Measurements from ENCODE around the gene C1orf141. TPM values are rescaled to one million over a fixed set of nuclear protein-coding genes. Genes with fewer than 3 reads are reported as not detected.
"Not testable (repeated sequence)": the region's sequence is repeated elsewhere in the genome, so short reads cannot be mapped to it uniquely, and the experiment has no call there.

The C1orf141 gene
- total RNA-seq, 1 donor from 2014 or later, result not detected

- intact Hi-C loops (cut with DNase I), result no loop called here
- no peak for DNase-seq
- ATAC-seq, result no peak
- Histone ChIP-seq H3K27ac (no peak overlapping the region), H3K4me3 (no peak overlapping the region), H3K9me3 (no peaks in the 10 kb centered on the region), H3K4me1 (no peaks in the 10 kb centered on the region), H3K27me3 (no peaks in the 10 kb centered on the region), H3K36me3 (no peaks in the 10 kb centered on the region)
- no peak for TF ChIP-seq CTCF (IDR thresholded peaks at IDR 0.05)
Observed at GRCh38 chr1:67085326-67085725, 49.4 kb downstream of the C1orf141 start.

GRCh38 chr1:67084765-67085318 is 49.9 kb downstream of the C1orf141 start:
- ATAC-seq, result no peak
- Histone ChIP-seq H3K4me3 (no peak overlapping the region), H3K9me3 (no peaks in the 10 kb centered on the region), H3K4me1 (no peaks in the 10 kb centered on the region), H3K27me3 (no peaks in the 10 kb centered on the region), H3K36me3 (no peaks in the 10 kb centered on the region), H3K27ac (no peak overlapping the region)
- no peak for TF ChIP-seq CTCF (IDR thresholded peaks at IDR 0.05)
- intact Hi-C loops (cut with DNase I), result no loop called here
- DNase-seq, result no peak

- ATAC-seq, result no peak
- Histone ChIP-seq H3K36me3 (no peaks in the 10 kb centered on the region), H3K9me3 (no peaks in the 10 kb centered on the region), H3K27ac (no peak overlapping the region), H3K27me3 (no peaks in the 10 kb centered on the region), H3K4me1 (no peaks in the 10 kb centered on the region), H3K4me3 (no peak overlapping the region)
- no peak for DNase-seq
- TF ChIP-seq CTCF (IDR thresholded peaks at IDR 0.05), result no peak
- intact Hi-C loops (cut with DNase I), result no loop called here
Observed at GRCh38 chr1:67078291-67078690, 56.5 kb downstream of the C1orf141 start.

DNA sequence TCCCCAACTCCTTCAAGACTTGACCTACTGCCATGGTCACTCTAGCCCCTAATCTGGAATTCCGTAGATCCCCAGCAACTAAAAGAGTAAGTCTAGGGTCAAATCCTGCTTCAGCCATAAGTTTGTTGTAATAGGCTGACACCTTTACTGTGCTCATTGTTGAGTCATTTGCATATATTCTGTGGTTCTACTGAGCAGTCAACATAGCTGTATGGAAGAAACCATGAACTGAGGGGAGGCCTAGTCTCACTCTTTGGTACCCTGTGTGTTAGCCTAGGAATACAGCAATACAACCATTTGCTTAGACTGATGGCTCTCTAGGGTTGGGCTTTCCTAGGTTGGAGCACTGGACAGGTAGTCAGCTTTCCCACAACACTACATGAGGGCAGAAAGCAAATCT is 57.2 kb downstream of the C1orf141 start:
- no peak overlapping the region for H3K4me3 ChIP-seq
- DNase-seq (no peak), ATAC-seq (no peak)
- H3K4me1 ChIP-seq, result no peaks in the 10 kb centered on the region
- intact Hi-C loops (cut with DNase I), result no loop called here
- H3K9me3 ChIP-seq, result no peaks in the 10 kb centered on the region
- H3K27ac ChIP-seq, result no peak overlapping the region
- H3K27me3 ChIP-seq, result no peaks in the 10 kb centered on the region
- no peaks in the 10 kb centered on the region for H3K36me3 ChIP-seq
- TF ChIP-seq CTCF (IDR thresholded peaks at IDR 0.05), result no peak

DNA sequence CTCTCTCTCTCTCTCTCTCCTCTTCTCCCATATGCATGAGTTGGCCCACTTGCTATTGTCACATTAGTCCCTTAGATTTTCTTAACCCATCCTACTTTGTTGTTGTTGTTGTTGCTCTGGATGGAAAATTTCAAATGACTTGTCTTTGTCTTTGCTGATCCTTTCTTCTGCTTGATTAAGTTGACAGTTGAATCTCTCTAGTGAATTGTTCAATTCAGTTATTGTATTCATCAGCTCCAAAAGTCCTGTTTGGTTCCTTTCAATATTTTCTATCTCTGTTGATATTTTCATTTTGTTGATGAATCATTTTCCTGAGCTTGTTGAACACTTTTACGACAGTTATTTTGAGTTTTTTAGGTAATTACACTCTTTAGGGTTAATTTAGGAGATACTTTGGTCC is 62.0 kb downstream of the C1orf141 start:
- no peak overlapping the region for H3K27ac ChIP-seq
- H3K4me3 ChIP-seq, result no peak overlapping the region
- intact Hi-C loops (cut with DNase I), result no loop called here
- no peak for DNase-seq
- TF ChIP-seq CTCF (IDR thresholded peaks at IDR 0.05), result no peak
- no peaks in the 10 kb centered on the region for H3K36me3 ChIP-seq
- ATAC-seq, result no peak
- H3K4me1 ChIP-seq, result no peaks in the 10 kb centered on the region
- no peaks in the 10 kb centered on the region for H3K27me3 ChIP-seq
- H3K9me3 ChIP-seq, result no peaks in the 10 kb centered on the region

DNA sequence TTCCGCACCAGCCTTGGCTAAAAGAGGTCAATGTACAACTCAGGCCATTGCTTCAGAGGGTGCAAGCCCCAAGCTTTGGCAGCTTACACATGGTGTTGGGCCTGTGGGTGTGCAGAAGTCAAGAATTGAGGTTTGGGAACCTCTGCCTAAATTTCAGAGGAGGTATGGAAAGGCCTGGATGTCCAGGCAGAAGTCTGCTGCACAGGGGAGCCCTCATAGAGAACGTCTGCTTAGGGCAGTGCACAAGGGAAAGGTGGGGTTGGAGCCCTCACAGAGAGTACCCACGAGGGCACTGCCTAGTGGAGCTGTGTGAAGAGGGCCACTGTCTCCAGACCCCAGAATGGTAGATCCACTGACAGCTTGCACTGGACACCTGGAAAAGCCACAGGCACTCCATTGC is 67.1 kb downstream of the C1orf141 start:
- ATAC-seq; H3K4me1 ChIP-seq; H3K36me3 ChIP-seq; H3K27ac ChIP-seq; H3K27me3 ChIP-seq; H3K9me3 ChIP-seq; H3K4me3 ChIP-seq; DNase-seq; intact Hi-C loops (cut with DNase I): not testable (repeated sequence)
